ENCODE data around the gene RPGRIP1.

RPGRIP1 gene

DNA sequence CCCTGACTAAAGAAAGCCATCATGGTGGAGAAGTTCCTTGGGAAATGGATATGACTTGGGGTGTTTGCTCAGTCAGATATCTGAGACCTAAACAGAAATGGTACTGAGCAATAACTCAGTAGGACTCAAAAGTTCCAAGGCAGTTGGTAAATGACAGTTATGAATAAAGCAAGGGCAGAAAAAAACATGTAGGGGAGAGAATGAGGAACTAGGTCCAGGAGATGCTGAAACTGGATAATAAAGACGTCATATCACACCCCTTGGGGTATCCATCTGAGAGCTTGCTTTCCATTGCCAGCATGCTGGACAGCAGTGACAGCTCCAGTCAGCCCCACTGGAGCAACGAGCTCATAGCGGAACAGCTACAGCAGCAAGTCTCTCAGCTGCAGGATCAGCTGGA lies 37.5 kb downstream of the RPGRIP1 start:
- Mint-ChIP-seq H3K36me3 (ENCODE audit: low read depth) (no peaks in the 10 kb centered on the region), H3K27ac (no peak overlapping the region), H3K9me3 (no peaks in the 10 kb centered on the region), H3K4me3 (no peak overlapping the region), H3K27me3 (ENCODE audit: low read depth) (peaks cover 4% of the 10 kb centered on the region), H3K4me1 (no peaks in the 10 kb centered on the region)
- TF ChIP-seq, protein P1, sequence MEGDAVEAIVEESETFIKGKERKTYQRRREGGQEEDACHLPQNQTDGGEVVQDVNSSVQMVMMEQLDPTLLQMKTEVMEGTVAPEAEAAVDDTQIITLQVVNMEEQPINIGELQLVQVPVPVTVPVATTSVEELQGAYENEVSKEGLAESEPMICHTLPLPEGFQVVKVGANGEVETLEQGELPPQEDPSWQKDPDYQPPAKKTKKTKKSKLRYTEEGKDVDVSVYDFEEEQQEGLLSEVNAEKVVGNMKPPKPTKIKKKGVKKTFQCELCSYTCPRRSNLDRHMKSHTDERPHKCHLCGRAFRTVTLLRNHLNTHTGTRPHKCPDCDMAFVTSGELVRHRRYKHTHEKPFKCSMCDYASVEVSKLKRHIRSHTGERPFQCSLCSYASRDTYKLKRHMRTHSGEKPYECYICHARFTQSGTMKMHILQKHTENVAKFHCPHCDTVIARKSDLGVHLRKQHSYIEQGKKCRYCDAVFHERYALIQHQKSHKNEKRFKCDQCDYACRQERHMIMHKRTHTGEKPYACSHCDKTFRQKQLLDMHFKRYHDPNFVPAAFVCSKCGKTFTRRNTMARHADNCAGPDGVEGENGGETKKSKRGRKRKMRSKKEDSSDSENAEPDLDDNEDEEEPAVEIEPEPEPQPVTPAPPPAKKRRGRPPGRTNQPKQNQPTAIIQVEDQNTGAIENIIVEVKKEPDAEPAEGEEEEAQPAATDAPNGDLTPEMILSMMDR (IDR thresholded peaks at IDR 0.05; ENCODE audit: unreplicated experiment in 3 of 3) = no peak

DNA sequence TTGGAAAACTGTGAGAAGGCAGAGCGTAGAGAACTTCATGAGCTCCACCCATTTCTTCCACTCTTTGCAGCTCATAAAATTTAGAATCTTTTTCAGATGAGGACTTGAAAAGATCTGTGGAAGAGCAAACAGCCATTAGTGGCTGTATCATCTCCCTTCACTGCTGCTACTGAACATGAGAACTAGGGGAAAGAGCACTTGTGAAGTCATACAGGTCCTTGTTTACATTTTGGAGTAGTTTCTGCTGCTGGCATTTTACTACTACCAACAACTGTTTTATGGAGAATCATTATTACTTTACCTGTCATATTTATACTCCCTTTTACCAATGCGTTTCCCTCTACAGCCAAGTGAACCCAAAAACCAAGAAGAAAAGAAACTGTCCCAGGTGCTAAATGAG lies 41.0 kb downstream of the RPGRIP1 start:
- no peak overlapping the region for H3K27ac Mint-ChIP-seq
- H3K4me1 Mint-ChIP-seq = no peaks in the 10 kb centered on the region
- H3K27me3 Mint-ChIP-seq (ENCODE audit: low read depth) = peaks cover 4% of the 10 kb centered on the region
- TF ChIP-seq, protein P1 (IDR thresholded peaks at IDR 0.05; ENCODE audit: unreplicated experiment in 3 of 3) = no peak
- H3K9me3 Mint-ChIP-seq = no peaks in the 10 kb centered on the region
- H3K4me3 Mint-ChIP-seq = no peak overlapping the region
- no peaks in the 10 kb centered on the region for H3K36me3 Mint-ChIP-seq (ENCODE audit: low read depth)

DNA sequence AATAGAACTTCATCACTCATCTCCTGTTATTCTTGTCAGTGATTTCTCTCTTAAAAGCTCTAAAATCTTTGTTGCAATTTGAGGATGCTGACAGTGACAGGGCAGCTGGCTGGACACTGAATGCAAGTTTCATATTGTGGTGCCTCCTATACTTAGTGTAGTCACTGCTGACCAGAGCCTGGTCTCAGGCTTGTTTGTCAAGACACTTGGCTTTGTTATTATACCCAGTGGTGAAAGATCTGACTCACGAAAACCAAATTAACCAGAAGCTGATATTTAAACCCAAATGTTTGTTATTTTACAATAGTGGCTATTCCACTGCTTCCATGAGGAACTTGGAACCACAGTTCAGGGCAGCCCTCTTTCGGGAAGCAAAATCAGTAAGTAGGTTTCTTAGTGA lies 42.8 kb downstream of the RPGRIP1 start:
- Mint-ChIP-seq H3K36me3 (ENCODE audit: low read depth) (no peaks in the 10 kb centered on the region), H3K27ac (no peak overlapping the region), H3K4me1 (no peaks in the 10 kb centered on the region), H3K4me3 (no peak overlapping the region), H3K9me3 (no peaks in the 10 kb centered on the region), H3K27me3 (ENCODE audit: low read depth) (peaks cover 4% of the 10 kb centered on the region)
- TF ChIP-seq, protein P1 (IDR thresholded peaks at IDR 0.05; ENCODE audit: unreplicated experiment in 3 of 3) = no peak

DNA sequence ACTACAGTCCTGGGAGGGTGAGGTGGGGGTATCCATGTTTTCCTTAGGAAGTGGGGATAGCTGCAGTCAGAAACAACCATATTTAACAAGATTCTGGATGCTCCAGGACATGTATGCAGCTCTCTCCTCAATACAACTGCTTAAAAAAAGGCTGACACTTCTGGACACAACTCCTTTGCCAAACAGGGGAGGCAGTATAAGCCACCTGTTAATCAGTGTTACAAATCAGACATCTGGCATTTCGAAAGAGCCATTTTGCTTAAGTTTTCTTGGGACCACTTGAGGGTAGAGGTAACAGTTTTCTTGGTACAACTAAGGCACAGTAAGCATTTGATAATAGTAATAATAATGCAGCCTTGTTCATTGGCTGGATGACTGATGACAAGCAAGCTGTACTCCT lies 47.1 kb downstream of the RPGRIP1 start:
- Mint-ChIP-seq H3K27ac (no peak overlapping the region), H3K4me1 (no peaks in the 10 kb centered on the region), H3K4me3 (no peak overlapping the region), H3K27me3 (ENCODE audit: low read depth) (no peaks in the 10 kb centered on the region), H3K36me3 (ENCODE audit: low read depth) (no peaks in the 10 kb centered on the region), H3K9me3 (no peaks in the 10 kb centered on the region)
- TF ChIP-seq, protein P1 (IDR thresholded peaks at IDR 0.05; ENCODE audit: unreplicated experiment in 3 of 3) = no peak

All from nephron (organoid).